Subcutaneous adipose tissue (tissue), 4 donors: ENCODE measurements around the gene SNAP47. TPM values are rescaled to one million over a fixed set of nuclear protein-coding genes. Genes with fewer than 3 reads are reported as not detected.

Experiments
- total RNA-seq, 4 donors: library from RNA; depleted of rRNA; stranded (reverse); fragments of >200 nt; gene quantifications; one replicate each; pipeline ENCODE4 v1.1.0, GENCODE V29; 2016
- TF ChIP-seq, protein P1 (sequence below): fragments of 450-650 bp; IDR thresholded peaks from one replicate; pipeline ENCODE4 v1.5.1; 2016; ENCODE audit warnings: low read depth, mild to moderate bottlenecking, control low read depth, antibody characterized with exemption, moderate library complexity

SNAP47 gene
- total RNA-seq, 4 donors from 2014 or later = 18.3 to 24.5 (median 22.6) TPM

DNA sequence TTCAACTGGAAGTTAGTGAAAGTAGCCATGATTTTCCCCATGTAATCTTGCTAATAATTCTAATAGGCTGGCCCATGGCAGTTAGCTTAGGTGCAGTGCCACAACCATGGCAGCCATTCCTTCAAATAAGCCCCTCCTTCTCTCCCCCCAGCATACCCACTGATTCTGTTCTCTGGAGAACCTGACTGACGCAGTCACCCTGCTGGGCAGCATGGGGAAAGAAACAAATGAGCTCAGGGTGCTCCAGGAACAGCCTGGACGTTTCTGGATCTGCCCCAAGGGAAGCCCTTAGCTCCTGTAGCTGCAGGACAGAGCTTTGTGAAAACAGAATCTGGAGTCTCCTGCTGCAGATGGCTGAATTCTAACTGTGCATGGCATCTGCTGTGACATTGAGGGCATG lies 22.5 kb downstream of the SNAP47 start:
- TF ChIP-seq, protein P1, sequence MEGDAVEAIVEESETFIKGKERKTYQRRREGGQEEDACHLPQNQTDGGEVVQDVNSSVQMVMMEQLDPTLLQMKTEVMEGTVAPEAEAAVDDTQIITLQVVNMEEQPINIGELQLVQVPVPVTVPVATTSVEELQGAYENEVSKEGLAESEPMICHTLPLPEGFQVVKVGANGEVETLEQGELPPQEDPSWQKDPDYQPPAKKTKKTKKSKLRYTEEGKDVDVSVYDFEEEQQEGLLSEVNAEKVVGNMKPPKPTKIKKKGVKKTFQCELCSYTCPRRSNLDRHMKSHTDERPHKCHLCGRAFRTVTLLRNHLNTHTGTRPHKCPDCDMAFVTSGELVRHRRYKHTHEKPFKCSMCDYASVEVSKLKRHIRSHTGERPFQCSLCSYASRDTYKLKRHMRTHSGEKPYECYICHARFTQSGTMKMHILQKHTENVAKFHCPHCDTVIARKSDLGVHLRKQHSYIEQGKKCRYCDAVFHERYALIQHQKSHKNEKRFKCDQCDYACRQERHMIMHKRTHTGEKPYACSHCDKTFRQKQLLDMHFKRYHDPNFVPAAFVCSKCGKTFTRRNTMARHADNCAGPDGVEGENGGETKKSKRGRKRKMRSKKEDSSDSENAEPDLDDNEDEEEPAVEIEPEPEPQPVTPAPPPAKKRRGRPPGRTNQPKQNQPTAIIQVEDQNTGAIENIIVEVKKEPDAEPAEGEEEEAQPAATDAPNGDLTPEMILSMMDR = no peak

- TF ChIP-seq, protein P1 = no peak
Observed at GRCh38 chr1:227758366-227758765, 23.1 kb downstream of the SNAP47 start.

DNA sequence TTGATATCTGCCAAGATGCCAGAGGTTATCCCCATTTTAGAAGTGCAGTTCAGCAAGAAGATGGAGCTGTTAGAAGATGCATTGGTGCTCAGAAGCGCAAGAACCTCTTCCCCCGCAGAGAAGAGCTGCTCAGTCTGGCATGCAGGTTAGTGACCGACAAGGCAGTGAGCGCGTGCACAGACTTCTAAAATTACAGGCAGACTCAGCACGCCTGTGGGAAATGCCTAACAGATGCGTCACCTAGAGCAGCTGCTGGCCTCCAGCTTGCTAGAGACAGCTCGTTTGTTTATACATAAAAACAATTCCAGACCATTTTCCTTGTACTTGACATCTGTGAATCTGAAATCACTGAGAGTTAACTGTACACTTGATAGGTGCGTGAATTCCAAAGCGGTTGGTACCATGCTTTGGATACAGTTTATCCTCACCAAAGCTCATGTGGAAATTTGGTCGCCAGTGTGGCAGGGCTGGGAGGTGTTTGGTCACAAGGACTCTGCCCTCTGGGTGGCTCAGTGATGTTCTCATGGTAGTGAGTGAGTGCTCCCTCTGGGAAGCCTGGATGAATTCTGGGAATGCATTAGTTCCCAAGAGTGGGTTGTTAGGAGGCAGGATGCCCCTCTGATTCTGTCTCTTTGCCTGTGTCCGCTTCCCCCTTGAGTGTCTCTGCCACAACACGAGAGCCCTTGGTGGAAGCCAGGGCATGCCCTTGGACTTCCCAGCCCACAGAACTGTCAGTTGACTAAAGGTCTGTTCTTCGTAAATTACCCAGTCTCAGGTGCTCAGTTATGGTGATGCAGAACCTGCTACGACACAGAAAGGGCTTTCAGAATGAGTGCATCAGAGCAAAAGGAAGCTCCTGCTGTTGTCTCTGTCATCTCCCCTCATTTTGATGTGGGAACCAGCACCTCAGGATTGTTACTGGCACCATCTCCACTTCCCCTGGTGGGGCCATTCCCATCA lies 24.4 kb downstream of the SNAP47 start:
- TF ChIP-seq, protein P1 = no peak

DNA sequence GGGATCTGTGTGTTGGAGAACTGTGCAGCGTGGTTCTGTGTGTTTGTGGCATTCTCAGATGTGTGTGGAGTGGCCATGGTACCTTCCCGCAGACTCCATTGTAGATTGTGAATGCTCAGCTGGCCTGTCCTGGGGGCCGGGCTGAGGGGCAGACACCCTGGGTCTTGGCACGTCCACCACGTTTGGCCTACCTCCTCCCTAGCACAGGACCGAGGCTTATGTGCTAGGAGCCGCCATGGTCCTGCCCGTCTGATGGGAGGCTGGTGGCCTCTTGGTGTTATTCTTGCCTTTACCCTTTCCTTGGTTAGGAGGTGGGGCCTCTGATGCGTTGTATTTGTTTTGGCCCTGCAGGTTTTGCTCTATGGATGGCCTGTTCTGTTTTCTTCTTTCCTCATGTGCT lies 25.1 kb downstream of the SNAP47 start:
- TF ChIP-seq, protein P1 = no peak

DNA sequence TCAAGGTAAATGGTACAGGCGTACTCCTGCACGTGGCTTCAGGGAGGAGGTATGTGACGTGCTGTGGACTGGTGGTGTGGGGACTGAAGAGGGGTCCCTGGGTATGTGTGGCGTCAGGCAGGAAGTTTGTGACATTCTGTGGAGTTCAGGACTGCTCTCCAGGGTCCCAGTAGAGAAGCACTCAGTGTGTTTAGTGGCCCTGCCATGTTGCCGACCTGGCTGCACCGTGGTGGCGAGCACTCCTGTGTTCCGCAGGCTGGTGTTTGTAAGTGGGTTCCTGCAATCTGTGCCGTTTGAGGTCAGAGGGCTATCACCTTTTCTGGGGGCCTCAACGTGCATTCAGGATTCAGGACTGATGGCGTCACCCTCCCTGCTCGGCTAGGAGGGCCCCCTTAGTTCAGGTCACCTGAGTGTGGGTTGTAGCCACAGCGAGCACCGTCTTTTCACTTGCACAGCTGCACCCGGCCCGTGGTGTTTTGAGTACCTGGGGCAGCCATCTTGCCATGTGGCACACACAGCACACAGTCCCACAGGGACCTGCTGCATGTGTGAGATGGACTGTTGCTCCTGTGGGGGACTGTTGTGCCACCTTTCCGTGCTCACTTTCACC lies 26.5 kb downstream of the SNAP47 start:
- TF ChIP-seq, protein P1 = no peak

DNA sequence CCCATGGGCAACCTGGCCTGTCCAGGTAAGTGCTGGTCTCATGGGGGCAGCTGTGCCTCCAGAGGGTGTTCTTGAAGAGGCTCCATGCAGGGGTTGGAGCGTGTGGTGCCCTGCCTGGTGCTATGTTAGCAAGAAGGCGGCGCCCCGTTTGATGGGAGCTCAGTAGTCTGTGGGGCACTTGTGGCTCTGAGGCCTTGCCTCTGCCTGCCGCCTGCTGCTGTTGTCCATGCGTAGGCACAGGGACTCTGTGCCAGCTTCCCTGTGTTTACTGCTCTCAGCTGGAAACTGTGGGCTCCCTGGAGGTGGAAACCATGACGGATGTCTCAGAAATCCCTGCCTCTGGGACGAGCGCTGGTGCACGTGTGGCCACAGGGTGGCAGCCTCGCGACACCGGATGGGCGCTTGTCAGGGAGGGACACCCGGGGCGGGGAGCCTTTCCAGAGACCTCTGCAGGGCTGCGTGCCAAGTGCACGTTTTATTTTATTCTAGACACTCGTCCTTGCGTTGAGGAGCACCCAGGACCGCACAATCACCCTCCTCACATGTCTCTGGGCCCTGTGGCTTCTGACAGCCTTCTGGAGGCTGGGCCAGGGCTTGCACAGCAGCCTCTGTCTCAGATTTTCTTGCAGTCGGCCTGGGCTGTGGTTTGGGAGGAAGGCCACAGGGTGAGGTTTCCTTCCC lies 27.1 kb downstream of the SNAP47 start:
- TF ChIP-seq, protein P1 = no peak
